GM13977 (cell line): ENCODE measurements around the gene CYP4F8.
"Not testable (repeated sequence)": the region's sequence is repeated elsewhere in the genome, so short reads cannot be mapped to it uniquely, and the experiment has no call there.

ENCODE experiments used
- DNase-seq: peaks from one replicate; pipeline ENCODE4 v3.0.0; 2012; ENCODE audit warnings: low spot score
- CTCF ChIP-seq: IDR thresholded peaks from 2 replicates; pipeline ENCODE4 v1.5.1; 2012; ENCODE audit warnings: mild to moderate bottlenecking, control low read depth; ENCODE audit not compliant: insufficient read depth; ENCODE audit errors: extremely low read depth, missing control alignments
- in situ Hi-C: fragments of 300-500 bp; cut with MboI; formaldehyde crosslinking; loops from one replicate; pipeline ENCODE4 v1.12.0; 2022; ENCODE audit warnings: low sequenced_read_pairs, low pct_unique_long_range_greater_than_20kb, mixed read lengths, inconsistent platforms; ENCODE audit not compliant: unreplicated experiment

Gene CYP4F8

GRCh38 chr19:15671891-15672579 lies 57.0 kb downstream of the CYP4F8 start:
- DNase-seq = no peak
- in situ Hi-C loops = no loop called here
- TF ChIP-seq CTCF = no peak

GRCh38 chr19:15672580-15673175 lies 57.7 kb downstream of the CYP4F8 start, which contains the start of gene CYP4F12:
Gene CYP4F12 (plus strand): TSS chr19:15673087. CDS start chr19:15673530, 443 bp downstream.
- TF ChIP-seq CTCF = no peak
- DNase-seq = no peak
- in situ Hi-C loops = no loop called here

- no peak for TF ChIP-seq CTCF
- DNase-seq = no peak
- in situ Hi-C loops = no loop called here
Observed at GRCh38 chr19:15673176-15673654, 58.2 kb downstream of the CYP4F8 start.

DNA sequence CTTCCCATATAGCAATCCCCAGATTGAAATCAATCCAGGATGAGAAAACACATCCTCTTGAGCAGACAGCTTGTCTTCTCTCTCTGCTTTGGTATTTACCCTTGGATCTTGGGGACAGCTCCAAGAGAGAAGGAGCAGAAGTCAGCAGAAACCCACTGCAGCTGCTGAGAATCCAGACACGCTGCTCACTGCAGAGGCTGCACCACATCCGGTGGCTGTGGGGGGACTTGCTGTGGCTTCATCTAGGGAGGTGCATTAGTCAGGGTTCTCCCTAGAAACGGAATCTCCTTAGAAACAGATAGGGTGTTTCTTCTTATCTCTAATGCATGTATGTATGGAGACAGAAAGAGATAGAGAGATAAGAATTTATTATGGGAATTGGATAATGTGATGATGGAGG lies 60.5 kb downstream of the CYP4F8 start:
- DNase-seq = no peak
- in situ Hi-C loops = no loop called here
- no peak for TF ChIP-seq CTCF

DNA sequence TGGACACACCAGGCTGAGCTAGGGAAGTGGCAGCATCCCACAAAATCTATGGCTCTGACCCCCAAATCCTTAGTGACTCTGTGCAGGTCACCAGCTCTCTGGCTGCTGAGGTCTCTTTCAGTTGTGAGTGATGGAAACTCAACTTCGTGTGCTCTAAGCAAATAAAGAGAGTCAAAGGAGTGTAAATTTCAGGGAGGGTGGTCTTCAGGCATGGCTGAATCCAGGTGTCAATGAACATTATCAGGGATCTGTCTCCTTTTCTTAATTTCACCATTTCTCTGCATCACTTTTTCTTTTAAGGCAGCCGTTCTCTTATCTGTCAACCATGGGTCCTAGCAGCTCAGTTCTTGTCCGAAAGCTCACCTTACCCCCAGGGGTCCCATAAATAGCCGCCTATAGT lies 64.1 kb downstream of the CYP4F8 start:
- TF ChIP-seq CTCF = no peak
- in situ Hi-C loops = no loop called here
- no peak for DNase-seq

GRCh38 chr19:15679865-15680264 lies 64.8 kb downstream of the CYP4F8 start:
- DNase-seq, in situ Hi-C loops: not testable (repeated sequence)
